SK-N-SH treated with all-trans-retinoic acid at 6 μM for 48 hours (cell line): Measurements from ENCODE around the gene GK2.

Experiments
- ATAC-seq: fragments of 200-7000 bp; cut with Tn5 transposase; 3 replicates; pipeline ENCODE4 v1.9.1; 2020; ENCODE audit warnings: mild to moderate bottlenecking, moderate library complexity
- BACH2 ChIP-seq: fragments of 250-450 bp; sonication (Bioruptor Pico); IDR thresholded peaks from 2 replicates; pipeline ENCODE4 v1.9.0; 2021; ENCODE audit warnings: mild to moderate bottlenecking, borderline replicate concordance
- CSDC2 ChIP-seq: fragments of 250-450 bp; sonication (Bioruptor Pico); IDR thresholded peaks from 2 replicates; pipeline ENCODE4 v1.5.0; 2020; ENCODE audit warnings: mild to moderate bottlenecking, moderate library complexity
- ESRRG ChIP-seq: fragments of 250-450 bp; sonication (Bioruptor Pico); IDR thresholded peaks from 2 replicates; pipeline ENCODE4 v1.6.1; 2021; ENCODE audit warnings: mild to moderate bottlenecking
- GLIS3 ChIP-seq: fragments of 250-450 bp; sonication (Bioruptor Pico); IDR thresholded peaks from 2 replicates; pipeline ENCODE4 v1.5.0; 2020; ENCODE audit warnings: mild to moderate bottlenecking, moderate library complexity
- ISL1 ChIP-seq: fragments of 250-450 bp; sonication (Bioruptor Pico); IDR thresholded peaks from 2 replicates; pipeline ENCODE4 v2.1.2; 2022; ENCODE audit warnings: mild to moderate bottlenecking, moderate library complexity
- OSR1 ChIP-seq: fragments of 250-450 bp; sonication (Bioruptor Pico); IDR thresholded peaks from 2 replicates; pipeline ENCODE4 v1.8.0; 2022; ENCODE audit warnings: moderate library complexity, mild to moderate bottlenecking, inconsistent platforms
- PATZ1 ChIP-seq: fragments of 250-450 bp; sonication (Bioruptor Pico); IDR thresholded peaks from 2 replicates; pipeline ENCODE4 v1.8.0; 2020; ENCODE audit warnings: mild to moderate bottlenecking, moderate library complexity, borderline replicate concordance
- PPARA ChIP-seq: fragments of 250-450 bp; sonication (Bioruptor Pico); IDR thresholded peaks from 2 replicates; pipeline ENCODE4 v1.5.0; 2020; ENCODE audit warnings: mild to moderate bottlenecking, borderline replicate concordance
- RARB ChIP-seq: fragments of 250-450 bp; sonication (Bioruptor Pico); IDR thresholded peaks from 2 replicates; pipeline ENCODE4 v1.8.0; 2021; ENCODE audit warnings: mild to moderate bottlenecking, moderate library complexity
- SNAI2 ChIP-seq: fragments of 250-450 bp; sonication (Bioruptor Pico); IDR thresholded peaks from 2 replicates; pipeline ENCODE4 v1.5.0; 2020; ENCODE audit warnings: mild to moderate bottlenecking, moderate library complexity
- TCF4 ChIP-seq: fragments of 250-450 bp; sonication (Bioruptor Pico); IDR thresholded peaks from 2 replicates; pipeline ENCODE4 v1.8.0; 2021; ENCODE audit warnings: mild to moderate bottlenecking, moderate library complexity, borderline replicate concordance
- TOX ChIP-seq: fragments of 250-450 bp; sonication (Bioruptor Pico); IDR thresholded peaks from 2 replicates; pipeline ENCODE4 v1.8.0; 2021; ENCODE audit warnings: mild to moderate bottlenecking, moderate library complexity, borderline replicate concordance
- ZC3H10 ChIP-seq: fragments of 250-450 bp; sonication (Bioruptor Pico); IDR thresholded peaks from 2 replicates; pipeline ENCODE4 v1.5.1; 2021; ENCODE audit warnings: mild to moderate bottlenecking, moderate library complexity
- ZFP3 ChIP-seq: fragments of 250-450 bp; sonication (Bioruptor Pico); IDR thresholded peaks from 2 replicates; pipeline ENCODE4 v1.5.0; 2020; ENCODE audit warnings: mild to moderate bottlenecking, moderate library complexity
- ZFP30 ChIP-seq: fragments of 450-650 bp; formaldehyde crosslinking; IDR thresholded peaks from 2 replicates; pipeline ENCODE4 v1.5.0; 2022; ENCODE audit warnings: mild to moderate bottlenecking, moderate library complexity
- ZNF565 ChIP-seq: fragments of 450-650 bp; formaldehyde crosslinking; conservative IDR thresholded peaks from 2 replicates; pipeline ENCODE4 v1.5.0; 2020; ENCODE audit warnings: low read depth, mild to moderate bottlenecking, moderate library complexity
- ZNF70 ChIP-seq: fragments of 450-650 bp; formaldehyde crosslinking; IDR thresholded peaks from 2 replicates; pipeline ENCODE4 v1.5.0; 2020; ENCODE audit warnings: mild to moderate bottlenecking, moderate library complexity
- ZNF8 ChIP-seq: fragments of 450-650 bp; formaldehyde crosslinking; IDR thresholded peaks from 2 replicates; pipeline ENCODE4 v1.5.0; 2020; ENCODE audit warnings: mild to moderate bottlenecking, moderate library complexity
- TF ChIP-seq, protein P1 (sequence below): fragments of 250-450 bp; sonication (Bioruptor Pico); IDR thresholded peaks from 2 replicates; pipeline ENCODE4 v1.5.0; 2020; ENCODE audit warnings: mild to moderate bottlenecking, moderate library complexity
- TF ChIP-seq, protein P2 (sequence below): fragments of 250-450 bp; sonication (Bioruptor Pico); IDR thresholded peaks from 2 replicates; pipeline ENCODE4 v1.5.1; 2021; ENCODE audit warnings: mild to moderate bottlenecking, moderate library complexity
- TF ChIP-seq, protein P3 (sequence below): fragments of 250-450 bp; sonication (Bioruptor Pico); IDR thresholded peaks from 2 replicates; pipeline ENCODE4 v1.5.1; 2020; ENCODE audit warnings: low read depth, mild to moderate bottlenecking, moderate library complexity
- TF ChIP-seq, protein P4 (sequence below): fragments of 250-450 bp; sonication (Bioruptor Pico); IDR thresholded peaks from 2 replicates; pipeline ENCODE4 v1.8.0; 2021; ENCODE audit warnings: low read depth, mild to moderate bottlenecking, moderate library complexity, borderline replicate concordance

Gene GK2

DNA sequence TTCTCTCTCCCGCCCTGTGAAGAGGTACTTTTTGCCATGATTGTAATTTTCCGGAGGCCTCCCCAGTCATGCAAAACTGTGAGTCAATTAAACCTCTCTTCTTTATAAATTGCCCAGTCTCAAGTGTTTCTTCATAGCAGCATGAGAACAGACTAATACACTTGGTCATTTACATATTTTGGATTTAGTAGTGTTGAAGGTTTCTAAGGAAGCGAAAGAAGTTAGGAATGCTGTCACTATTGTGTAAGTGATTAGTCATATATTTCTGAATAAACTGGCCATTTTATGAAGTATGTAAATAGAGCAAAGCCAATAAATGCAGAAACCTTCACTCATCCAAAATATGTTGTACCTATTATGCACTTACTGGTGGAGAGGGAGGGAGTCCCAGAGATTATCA lies 34.4 kb upstream of the GK2 start:
- ATAC-seq: no peak
- TF ChIP-seq, protein P1, sequence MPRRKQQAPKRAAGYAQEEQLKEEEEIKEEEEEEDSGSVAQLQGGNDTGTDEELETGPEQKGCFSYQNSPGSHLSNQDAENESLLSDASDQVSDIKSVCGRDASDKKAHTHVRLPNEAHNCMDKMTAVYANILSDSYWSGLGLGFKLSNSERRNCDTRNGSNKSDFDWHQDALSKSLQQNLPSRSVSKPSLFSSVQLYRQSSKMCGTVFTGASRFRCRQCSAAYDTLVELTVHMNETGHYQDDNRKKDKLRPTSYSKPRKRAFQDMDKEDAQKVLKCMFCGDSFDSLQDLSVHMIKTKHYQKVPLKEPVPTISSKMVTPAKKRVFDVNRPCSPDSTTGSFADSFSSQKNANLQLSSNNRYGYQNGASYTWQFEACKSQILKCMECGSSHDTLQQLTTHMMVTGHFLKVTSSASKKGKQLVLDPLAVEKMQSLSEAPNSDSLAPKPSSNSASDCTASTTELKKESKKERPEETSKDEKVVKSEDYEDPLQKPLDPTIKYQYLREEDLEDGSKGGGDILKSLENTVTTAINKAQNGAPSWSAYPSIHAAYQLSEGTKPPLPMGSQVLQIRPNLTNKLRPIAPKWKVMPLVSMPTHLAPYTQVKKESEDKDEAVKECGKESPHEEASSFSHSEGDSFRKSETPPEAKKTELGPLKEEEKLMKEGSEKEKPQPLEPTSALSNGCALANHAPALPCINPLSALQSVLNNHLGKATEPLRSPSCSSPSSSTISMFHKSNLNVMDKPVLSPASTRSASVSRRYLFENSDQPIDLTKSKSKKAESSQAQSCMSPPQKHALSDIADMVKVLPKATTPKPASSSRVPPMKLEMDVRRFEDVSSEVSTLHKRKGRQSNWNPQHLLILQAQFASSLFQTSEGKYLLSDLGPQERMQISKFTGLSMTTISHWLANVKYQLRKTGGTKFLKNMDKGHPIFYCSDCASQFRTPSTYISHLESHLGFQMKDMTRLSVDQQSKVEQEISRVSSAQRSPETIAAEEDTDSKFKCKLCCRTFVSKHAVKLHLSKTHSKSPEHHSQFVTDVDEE (CRISPR knock-in tag): no peak
- TF ChIP-seq, protein P2, sequence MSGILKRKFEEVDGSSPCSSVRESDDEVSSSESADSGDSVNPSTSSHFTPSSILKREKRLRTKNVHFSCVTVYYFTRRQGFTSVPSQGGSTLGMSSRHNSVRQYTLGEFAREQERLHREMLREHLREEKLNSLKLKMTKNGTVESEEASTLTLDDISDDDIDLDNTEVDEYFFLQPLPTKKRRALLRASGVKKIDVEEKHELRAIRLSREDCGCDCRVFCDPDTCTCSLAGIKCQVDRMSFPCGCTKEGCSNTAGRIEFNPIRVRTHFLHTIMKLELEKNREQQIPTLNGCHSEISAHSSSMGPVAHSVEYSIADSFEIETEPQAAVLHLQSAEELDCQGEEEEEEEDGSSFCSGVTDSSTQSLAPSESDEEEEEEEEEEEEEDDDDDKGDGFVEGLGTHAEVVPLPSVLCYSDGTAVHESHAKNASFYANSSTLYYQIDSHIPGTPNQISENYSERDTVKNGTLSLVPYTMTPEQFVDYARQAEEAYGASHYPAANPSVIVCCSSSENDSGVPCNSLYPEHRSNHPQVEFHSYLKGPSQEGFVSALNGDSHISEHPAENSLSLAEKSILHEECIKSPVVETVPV (CRISPR knock-in tag): no peak
- no peak for TF ChIP-seq ZNF565 (CRISPR knock-in tag)
- TF ChIP-seq ZFP3: no peak
- TF ChIP-seq GLIS3 (CRISPR knock-in tag): no peak
- TF ChIP-seq SNAI2 (CRISPR knock-in tag): no peak
- TF ChIP-seq, protein P3, sequence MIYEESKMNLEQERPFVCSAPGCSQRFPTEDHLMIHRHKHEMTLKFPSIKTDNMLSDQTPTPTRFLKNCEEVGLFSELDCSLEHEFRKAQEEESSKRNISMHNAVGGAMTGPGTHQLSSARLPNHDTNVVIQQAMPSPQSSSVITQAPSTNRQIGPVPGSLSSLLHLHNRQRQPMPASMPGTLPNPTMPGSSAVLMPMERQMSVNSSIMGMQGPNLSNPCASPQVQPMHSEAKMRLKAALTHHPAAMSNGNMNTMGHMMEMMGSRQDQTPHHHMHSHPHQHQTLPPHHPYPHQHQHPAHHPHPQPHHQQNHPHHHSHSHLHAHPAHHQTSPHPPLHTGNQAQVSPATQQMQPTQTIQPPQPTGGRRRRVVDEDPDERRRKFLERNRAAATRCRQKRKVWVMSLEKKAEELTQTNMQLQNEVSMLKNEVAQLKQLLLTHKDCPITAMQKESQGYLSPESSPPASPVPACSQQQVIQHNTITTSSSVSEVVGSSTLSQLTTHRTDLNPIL (CRISPR knock-in tag): no peak
- TF ChIP-seq TOX (CRISPR knock-in tag): no peak
- TF ChIP-seq ESRRG (CRISPR knock-in tag): no peak
- no peak for TF ChIP-seq RARB (CRISPR knock-in tag)
- TF ChIP-seq ISL1 (CRISPR knock-in tag): no peak
- TF ChIP-seq ZFP30 (CRISPR knock-in tag): no peak
- TF ChIP-seq PATZ1 (CRISPR knock-in tag): no peak
- TF ChIP-seq CSDC2: no peak
- TF ChIP-seq ZC3H10 (CRISPR knock-in tag): no peak
- TF ChIP-seq, protein P4, sequence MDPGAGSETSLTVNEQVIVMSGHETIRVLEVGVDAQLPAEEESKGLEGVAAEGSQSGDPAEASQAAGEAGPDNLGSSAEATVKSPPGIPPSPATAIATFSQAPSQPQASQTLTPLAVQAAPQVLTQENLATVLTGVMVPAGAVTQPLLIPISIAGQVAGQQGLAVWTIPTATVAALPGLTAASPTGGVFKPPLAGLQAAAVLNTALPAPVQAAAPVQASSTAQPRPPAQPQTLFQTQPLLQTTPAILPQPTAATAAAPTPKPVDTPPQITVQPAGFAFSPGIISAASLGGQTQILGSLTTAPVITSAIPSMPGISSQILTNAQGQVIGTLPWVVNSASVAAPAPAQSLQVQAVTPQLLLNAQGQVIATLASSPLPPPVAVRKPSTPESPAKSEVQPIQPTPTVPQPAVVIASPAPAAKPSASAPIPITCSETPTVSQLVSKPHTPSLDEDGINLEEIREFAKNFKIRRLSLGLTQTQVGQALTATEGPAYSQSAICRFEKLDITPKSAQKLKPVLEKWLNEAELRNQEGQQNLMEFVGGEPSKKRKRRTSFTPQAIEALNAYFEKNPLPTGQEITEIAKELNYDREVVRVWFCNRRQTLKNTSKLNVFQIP (CRISPR knock-in tag): no peak
- no peak for TF ChIP-seq BACH2
- no peak for TF ChIP-seq TCF4
- no peak for TF ChIP-seq PPARA (CRISPR knock-in tag)
- TF ChIP-seq ZNF70 (CRISPR knock-in tag): no peak

DNA sequence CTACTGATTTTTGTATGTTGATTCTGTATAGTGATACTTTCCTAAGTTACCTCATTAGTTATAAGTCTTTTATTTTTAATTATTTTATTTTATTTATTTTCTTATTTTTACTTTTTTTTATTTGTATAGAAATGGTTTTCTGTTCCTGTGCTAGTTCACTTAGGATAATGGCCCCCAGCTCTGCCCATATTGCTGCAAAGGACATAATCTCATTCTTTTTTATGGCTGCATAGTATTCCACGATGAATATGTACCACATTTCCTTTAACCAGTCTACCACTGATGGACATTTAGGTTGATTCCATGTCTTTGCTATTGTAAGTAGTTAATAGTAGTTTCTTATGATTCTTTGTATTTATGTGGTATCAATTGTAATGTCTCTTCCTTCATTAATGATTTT lies 31.5 kb upstream of the GK2 start:
- TF ChIP-seq, protein P4 (CRISPR knock-in tag): no peak
- TF ChIP-seq ZNF70 (CRISPR knock-in tag) (no peak), TCF4 (no peak), OSR1 (no peak), RARB (CRISPR knock-in tag) (no peak), CSDC2 (no peak), ZNF8 (CRISPR knock-in tag) (no peak), ZC3H10 (CRISPR knock-in tag) (no peak), BACH2 (no peak), ISL1 (CRISPR knock-in tag) (no peak), ZNF565 (CRISPR knock-in tag) (no peak), SNAI2 (CRISPR knock-in tag) (no peak), TOX (CRISPR knock-in tag) (no peak), PPARA (CRISPR knock-in tag) (no peak)
- TF ChIP-seq, protein P1 (CRISPR knock-in tag): no peak
- TF ChIP-seq, protein P2 (CRISPR knock-in tag): no peak
- no peak for ATAC-seq
